ENCODE measurements around the gene ROGDI. TPM values are rescaled to one million over a fixed set of nuclear protein-coding genes. Genes with fewer than 3 reads are reported as not detected.
"Not testable (repeated sequence)": the region's sequence is repeated elsewhere in the genome, so short reads cannot be mapped to it uniquely, and the experiment has no call there.

ROGDI gene
- total RNA-seq, 1 donor, result 15.9 TPM

DNA sequence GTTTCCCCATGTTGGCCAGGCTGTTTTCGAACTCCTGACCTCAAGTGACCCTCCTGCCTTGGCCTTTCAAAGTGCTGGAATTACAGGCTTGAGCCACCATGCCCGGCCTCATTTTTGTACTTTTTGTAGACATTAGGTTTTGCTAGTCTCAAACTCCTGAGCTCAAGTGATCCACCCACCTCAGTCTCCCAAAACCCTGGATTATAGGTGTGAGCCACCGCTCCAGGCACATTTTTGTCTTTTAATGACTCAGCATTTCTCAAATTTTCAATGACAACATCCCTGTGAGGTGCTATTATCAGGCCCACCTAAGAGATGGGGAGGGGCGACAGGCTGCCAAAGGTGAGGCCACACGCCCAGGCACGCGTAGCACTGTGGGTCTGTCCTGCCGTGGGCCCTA lies 15.4 kb downstream of the ROGDI start:
- Histone ChIP-seq H3K36me3 (ENCODE audit: insufficient read depth, low read length) (no peaks in the 10 kb centered on the region), H4K20me1 (ENCODE audit: insufficient read depth, low read length) (no peaks in the 10 kb centered on the region), H3K4me1 (ENCODE audit: insufficient read depth, low read length) (no peaks in the 10 kb centered on the region), H3K27ac (ENCODE audit: low read depth, low read length) (no peak overlapping the region), H3K79me2 (ENCODE audit: insufficient read depth, low read length) (no peaks in the 10 kb centered on the region), H3K4me3 (ENCODE audit: insufficient read depth, low read length) (no peak overlapping the region), H3K4me2 (ENCODE audit: insufficient read depth, low read length) (no peak overlapping the region), H2AFZ (ENCODE audit: low read length) (no peak overlapping the region), H3K9me3 (ENCODE audit: low read depth, low read length) (no peaks in the 10 kb centered on the region), H3K27me3 (ENCODE audit: insufficient read depth, low read length) (no peaks in the 10 kb centered on the region)
- TF ChIP-seq, protein P1, sequence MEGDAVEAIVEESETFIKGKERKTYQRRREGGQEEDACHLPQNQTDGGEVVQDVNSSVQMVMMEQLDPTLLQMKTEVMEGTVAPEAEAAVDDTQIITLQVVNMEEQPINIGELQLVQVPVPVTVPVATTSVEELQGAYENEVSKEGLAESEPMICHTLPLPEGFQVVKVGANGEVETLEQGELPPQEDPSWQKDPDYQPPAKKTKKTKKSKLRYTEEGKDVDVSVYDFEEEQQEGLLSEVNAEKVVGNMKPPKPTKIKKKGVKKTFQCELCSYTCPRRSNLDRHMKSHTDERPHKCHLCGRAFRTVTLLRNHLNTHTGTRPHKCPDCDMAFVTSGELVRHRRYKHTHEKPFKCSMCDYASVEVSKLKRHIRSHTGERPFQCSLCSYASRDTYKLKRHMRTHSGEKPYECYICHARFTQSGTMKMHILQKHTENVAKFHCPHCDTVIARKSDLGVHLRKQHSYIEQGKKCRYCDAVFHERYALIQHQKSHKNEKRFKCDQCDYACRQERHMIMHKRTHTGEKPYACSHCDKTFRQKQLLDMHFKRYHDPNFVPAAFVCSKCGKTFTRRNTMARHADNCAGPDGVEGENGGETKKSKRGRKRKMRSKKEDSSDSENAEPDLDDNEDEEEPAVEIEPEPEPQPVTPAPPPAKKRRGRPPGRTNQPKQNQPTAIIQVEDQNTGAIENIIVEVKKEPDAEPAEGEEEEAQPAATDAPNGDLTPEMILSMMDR (IDR thresholded peaks at IDR 0.05; ENCODE audit: extremely low read depth, low read depth, low read length), result no peak
- DNase-seq (ENCODE audit: insufficient read length, low spot score, missing footprints), result no peak

DNA sequence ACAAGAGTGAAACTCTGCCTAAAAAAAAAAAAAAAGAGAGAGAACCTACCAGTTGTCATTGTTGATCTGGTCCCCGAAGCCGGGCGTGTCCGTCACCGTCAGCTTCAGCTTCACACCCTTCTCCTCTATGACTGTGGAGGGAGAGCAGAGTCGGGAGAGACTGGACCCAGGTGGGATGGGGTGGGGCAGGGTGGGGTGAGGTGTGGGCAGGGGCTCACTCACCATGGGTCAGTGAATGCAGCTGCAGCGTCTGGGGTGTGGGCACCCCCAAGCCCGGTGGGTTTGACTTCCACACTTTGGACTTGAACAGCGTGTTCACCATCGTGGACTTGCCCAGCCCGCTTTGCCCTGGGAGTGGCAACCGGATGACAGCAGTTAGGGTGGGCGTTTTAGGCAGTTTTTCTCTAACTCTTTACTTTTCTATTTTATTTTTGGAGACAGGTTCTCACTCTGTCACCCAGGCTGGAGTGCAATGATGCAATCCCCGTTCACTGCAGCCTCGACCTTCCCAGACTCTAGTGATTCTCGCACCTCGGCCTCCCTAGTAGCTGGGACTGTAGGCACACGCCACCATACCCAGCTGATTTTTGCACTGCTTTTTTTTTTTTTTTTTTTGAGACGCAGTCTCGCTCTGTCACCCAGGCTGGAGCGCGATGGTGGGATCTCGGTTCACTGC lies 16.5 kb downstream of the ROGDI start:
- no peaks in the 10 kb centered on the region for H4K20me1 ChIP-seq (ENCODE audit: insufficient read depth, low read length)
- no peak overlapping the region for H3K4me3 ChIP-seq (ENCODE audit: insufficient read depth, low read length)
- no peaks in the 10 kb centered on the region for H3K79me2 ChIP-seq (ENCODE audit: insufficient read depth, low read length)
- H2AFZ ChIP-seq (ENCODE audit: low read length), result no peak overlapping the region
- no peaks in the 10 kb centered on the region for H3K36me3 ChIP-seq (ENCODE audit: insufficient read depth, low read length)
- no peak overlapping the region for H3K4me2 ChIP-seq (ENCODE audit: insufficient read depth, low read length)
- H3K9me3 ChIP-seq (ENCODE audit: low read depth, low read length), result no peaks in the 10 kb centered on the region
- DNase-seq (ENCODE audit: insufficient read length, low spot score, missing footprints), result peak; percentile 26
- no peaks in the 10 kb centered on the region for H3K27me3 ChIP-seq (ENCODE audit: insufficient read depth, low read length)
- H3K27ac ChIP-seq (ENCODE audit: low read depth, low read length), result no peak overlapping the region
- TF ChIP-seq, protein P1 (IDR thresholded peaks at IDR 0.05; ENCODE audit: extremely low read depth, low read depth, low read length), result no peak
- H3K4me1 ChIP-seq (ENCODE audit: insufficient read depth, low read length), result no peaks in the 10 kb centered on the region

- H3K36me3 ChIP-seq (ENCODE audit: insufficient read depth, low read length); H4K20me1 ChIP-seq (ENCODE audit: insufficient read depth, low read length); H3K27ac ChIP-seq (ENCODE audit: low read depth, low read length); H2AFZ ChIP-seq (ENCODE audit: low read length); DNase-seq (ENCODE audit: insufficient read length, low spot score, missing footprints); H3K79me2 ChIP-seq (ENCODE audit: insufficient read depth, low read length); H3K4me3 ChIP-seq (ENCODE audit: insufficient read depth, low read length); H3K4me1 ChIP-seq (ENCODE audit: insufficient read depth, low read length); H3K9me3 ChIP-seq (ENCODE audit: low read depth, low read length); H3K27me3 ChIP-seq (ENCODE audit: insufficient read depth, low read length); H3K4me2 ChIP-seq (ENCODE audit: insufficient read depth, low read length): not testable (repeated sequence)
Observed at GRCh38 chr16:4784444-4784987, 17.9 kb downstream of the ROGDI start.

GRCh38 chr16:4783951-4784336 lies 18.5 kb downstream of the ROGDI start:
- Histone ChIP-seq H3K9me3 (ENCODE audit: low read depth, low read length) (no peaks in the 10 kb centered on the region), H2AFZ (ENCODE audit: low read length) (no peak overlapping the region), H3K4me2 (ENCODE audit: insufficient read depth, low read length) (no peak overlapping the region), H3K36me3 (ENCODE audit: insufficient read depth, low read length) (no peaks in the 10 kb centered on the region), H3K27ac (ENCODE audit: low read depth, low read length) (no peak overlapping the region), H3K27me3 (ENCODE audit: insufficient read depth, low read length) (no peaks in the 10 kb centered on the region), H3K4me3 (ENCODE audit: insufficient read depth, low read length) (no peak overlapping the region), H3K4me1 (ENCODE audit: insufficient read depth, low read length) (no peaks in the 10 kb centered on the region), H3K79me2 (ENCODE audit: insufficient read depth, low read length) (no peaks in the 10 kb centered on the region), H4K20me1 (ENCODE audit: insufficient read depth, low read length) (no peaks in the 10 kb centered on the region)
- peak; percentile 56 for DNase-seq (ENCODE audit: insufficient read length, low spot score, missing footprints)
- TF ChIP-seq, protein P1 (IDR thresholded peaks at IDR 0.05; ENCODE audit: extremely low read depth, low read depth, low read length), result no peak

Measured in osteoblast (primary cell).